Umbilical cord (tissue), 2 donors: Measurements from ENCODE around the gene FGD4. TPM values are rescaled to one million over a fixed set of nuclear protein-coding genes. Genes with fewer than 3 reads are reported as not detected.

Source experiments
- DNase-seq: peaks from one replicate; pipeline ENCODE4 v3.0.0-alpha.2; 2015; ENCODE audit warnings: low spot score
- total RNA-seq: library from RNA; depleted of rRNA; stranded (reverse); fragments of >200 nt; gene quantifications from one replicate; pipeline ENCODE4 v1.2.3, GENCODE V29; 2014; ENCODE audit warnings: low replicate concordance; ENCODE audit not compliant: insufficient read depth

Gene FGD4
- total RNA-seq, 1 donor from 2014 or later = 6.5 TPM

DNA sequence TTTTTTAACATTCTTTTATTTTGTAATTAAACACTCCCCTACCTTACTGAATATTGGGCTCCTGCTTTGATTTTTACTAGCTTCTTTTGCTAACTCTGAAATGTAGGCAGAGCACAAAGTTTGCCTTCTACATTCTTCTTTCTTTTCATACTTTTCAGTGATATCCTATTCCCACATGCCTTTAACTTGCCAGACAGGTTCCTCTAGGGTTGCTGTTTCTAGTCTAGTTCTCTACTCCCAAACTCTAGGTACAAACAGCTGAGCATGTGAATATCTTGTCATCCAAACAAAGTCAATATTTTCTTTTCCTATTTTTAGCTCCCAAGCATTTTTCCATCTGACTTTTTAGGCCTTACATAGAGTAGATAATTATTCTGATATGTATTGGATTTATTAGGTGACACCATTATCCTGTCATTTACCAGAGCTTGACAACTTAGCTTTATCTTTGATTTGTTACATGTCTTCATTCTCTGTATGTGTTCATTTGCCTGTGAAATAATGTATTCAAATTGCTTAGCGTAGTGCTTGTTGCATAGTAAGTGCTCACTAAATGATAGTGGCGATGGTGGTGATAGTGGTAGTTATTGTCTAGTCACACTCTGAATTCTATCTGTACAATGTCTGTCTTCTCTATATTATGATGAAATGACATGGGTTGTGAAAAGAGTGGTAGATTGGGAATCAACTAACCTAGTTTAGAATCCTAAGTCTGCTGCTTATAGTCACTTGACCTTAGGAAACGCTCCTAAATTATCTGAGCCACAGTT lies 206.2 kb downstream of the FGD4 start:
- peak; percentile 55 for DNase-seq

DNA sequence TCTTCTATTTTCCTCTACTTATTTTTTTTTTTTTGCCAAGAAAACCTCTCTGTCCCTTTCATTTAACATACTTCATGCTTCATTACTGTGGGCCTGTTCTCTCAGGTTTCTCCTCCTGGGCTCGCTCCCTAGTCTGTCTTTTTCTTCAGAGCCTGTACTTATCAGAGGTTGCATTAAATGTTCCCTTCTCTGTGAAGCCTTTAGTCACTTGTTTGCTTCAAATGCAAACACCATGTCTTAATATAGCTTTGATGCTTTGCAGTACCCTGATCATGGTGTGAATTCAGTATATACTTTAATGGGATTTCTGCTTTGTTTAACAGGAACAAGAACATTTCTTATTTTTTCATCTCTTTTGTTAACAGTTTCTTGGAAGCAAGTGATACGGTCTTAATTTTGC lies 207.1 kb downstream of the FGD4 start:
- DNase-seq = peak; percentile 88

- no peak for DNase-seq
Measured at GRCh38 chr12:32609966-32610365, 210.6 kb downstream of the FGD4 start.

GRCh38 chr12:32611986-32612385 lies 212.6 kb downstream of the FGD4 start:
- no peak for DNase-seq

DNA sequence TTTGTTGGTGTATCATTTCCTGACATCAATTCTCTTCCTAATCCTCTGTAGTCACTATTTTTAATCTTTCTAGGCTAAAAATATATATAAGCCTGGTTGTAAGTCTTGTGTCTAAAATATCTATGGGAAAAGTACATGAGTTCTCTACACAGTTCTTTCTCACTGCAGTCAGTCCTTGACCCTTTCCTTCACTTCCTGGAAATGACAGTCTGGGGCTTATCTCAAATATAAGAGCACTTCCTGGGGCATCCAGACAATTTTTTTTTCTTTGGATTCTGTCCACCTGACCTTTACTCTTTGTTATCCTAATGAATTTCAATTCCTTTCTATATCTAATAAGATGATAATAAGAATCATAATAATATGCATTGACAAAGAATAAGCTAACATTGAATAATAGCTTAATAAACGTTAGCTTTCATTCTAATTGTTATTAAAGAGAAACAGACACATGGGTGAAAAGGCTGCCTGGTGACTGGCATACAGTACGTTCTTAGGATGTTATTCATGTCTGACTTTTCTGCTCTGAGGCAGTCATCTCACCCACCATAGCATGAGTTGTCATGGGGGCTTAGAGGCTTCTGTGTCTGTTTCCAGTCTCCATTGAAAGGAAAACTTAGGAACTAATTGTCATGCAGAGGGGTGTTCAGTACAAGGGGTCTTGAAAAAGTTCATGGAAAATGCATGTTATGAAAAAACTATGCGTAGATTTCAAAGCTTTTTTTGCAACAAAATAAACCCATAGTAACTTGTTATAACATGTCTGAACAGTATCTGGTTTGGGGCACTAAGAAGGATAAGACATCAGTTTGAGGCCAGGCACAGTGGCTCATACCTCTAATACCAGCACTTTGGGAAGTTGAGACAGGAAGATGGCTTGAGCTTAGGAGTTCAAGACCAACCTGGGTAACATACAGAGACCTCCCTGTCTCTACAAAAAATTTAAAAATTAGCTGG lies 213.6 kb downstream of the FGD4 start:
- DNase-seq = no peak

DNA sequence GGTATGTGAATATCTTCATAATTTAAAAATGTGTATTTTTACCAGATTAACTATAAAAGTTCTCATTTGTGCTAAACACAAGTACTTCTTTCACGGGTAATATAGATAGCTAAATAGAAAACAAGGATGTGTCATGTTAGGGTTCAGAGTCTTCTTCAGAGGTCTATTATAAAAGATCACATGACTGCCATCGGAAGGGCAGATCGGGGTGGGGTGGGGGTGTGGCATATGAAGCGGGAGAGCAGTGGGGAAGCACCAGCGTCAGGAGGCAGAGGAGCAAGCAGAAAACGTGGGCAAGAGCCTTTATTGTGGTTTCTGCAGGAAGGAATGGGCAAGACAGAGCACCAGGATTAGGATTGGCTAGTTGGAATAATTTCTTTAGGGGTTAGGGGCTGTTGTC lies 216.1 kb downstream of the FGD4 start:
- DNase-seq = no peak

GRCh38 chr12:32617534-32617933 lies 218.2 kb downstream of the FGD4 start:
- DNase-seq = no peak

GRCh38 chr12:32618115-32618514 lies 218.8 kb downstream of the FGD4 start:
- DNase-seq = no peak

GRCh38 chr12:32627976-32628375 lies 228.6 kb downstream of the FGD4 start:
- DNase-seq = no peak

DNA sequence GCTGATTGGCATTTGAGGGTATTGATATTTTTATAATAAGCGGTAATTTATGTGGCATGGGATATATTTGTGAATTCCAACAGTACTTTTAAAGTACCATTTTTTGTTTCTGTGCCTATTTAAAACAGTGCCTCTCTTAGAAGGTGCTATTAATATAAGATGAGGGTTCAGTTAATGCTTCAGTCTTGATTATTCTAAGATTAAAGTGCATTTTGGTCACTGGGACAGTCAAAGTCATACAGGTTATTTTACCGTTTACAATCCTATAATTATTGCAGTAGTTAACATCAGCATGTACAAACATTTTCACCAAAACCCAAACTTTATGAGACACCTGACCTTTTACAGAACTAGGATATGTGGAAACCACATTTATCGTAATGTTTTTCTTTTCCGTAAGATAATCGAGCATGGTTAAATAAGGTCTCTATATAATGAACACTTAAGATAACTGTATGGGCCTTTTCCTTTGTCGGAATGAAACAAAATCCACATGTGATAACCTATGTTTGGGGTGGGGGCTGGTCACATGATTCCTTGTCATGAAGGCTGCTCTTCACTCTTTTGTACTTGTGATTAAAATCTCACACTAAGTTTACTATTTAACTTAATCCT lies 242.0 kb downstream of the FGD4 start:
- no peak for DNase-seq

GRCh38 chr12:32644431-32644830 lies 245.1 kb downstream of the FGD4 start:
- DNase-seq = peak; percentile 52

DNA sequence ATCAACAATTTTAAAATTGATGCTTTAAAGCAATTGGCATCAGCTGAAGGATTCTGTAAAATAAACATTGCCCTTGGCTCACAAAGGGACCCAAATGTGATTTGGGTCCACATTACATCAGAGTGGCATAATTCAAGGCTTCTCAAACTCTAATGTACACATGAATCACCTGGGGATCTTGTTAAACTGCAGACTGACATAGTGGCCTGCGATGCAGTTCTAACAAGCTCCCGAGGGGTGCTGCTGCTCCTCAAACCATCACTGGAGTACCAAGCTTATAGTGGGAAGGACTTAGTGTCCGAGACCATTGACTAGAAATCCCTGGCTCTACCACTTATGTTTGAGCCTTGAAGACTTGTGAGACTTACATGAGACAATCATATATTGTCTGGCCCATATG lies 247.9 kb downstream of the FGD4 start:
- DNase-seq = no peak

GRCh38 chr12:32650508-32650907 lies 251.2 kb downstream of the FGD4 start:
- DNase-seq = no peak

DNA sequence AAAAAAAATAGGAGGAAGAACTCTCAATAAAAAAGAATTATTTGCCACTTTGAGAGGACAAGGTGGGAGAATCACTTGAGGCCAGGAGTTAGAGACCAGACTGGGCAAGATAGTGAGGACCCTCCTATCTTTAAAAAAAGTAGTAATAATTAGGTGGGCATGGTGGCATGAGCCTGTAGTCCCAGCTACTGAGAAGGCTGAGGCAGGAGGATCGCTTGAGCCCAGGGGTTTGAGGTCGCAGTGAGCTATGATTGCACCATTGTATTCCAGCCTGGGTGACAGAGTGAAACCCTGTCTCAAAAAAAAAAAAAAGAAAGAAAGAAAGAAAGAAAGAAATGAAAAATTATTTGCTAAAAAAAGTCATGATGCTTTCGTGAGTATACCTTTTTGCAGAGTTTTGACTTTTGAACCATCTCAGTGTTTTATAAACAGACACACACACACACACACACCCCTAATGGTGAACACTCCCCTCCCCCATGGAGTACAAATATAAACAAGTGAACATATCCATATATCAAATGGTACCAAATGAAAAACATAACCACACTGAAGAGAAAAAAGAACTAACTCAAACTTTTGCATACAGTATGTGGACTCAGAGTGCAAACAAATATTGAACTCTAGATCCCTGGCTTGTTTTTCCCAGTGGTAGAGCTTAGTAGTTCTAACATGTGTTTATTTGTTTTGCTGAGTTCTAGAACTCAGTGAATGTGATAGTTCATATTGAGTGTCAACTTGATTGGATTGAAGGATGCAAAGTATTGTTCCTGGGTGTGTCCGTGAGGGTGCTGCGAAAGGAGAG lies 252.0 kb downstream of the FGD4 start:
- no peak for DNase-seq

DNA sequence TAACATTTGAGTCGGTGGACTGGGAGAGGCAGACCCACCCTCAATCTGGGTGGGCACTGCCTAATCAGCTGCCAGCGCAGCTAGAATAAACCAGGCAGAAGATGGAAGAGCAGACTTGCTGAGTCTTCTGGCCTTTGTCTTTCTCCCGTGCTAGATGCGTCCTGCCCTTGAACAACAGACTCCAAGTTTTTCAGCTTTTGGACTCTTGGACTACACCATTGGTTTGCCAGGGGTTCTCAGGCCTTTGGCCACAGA lies 252.5 kb downstream of the FGD4 start:
- no peak for DNase-seq

- DNase-seq = no peak
Measured at GRCh38 chr12:32659908-32660440, 260.6 kb downstream of the FGD4 start.

- DNase-seq = no peak
Measured at GRCh38 chr12:32661706-32662105, 262.3 kb downstream of the FGD4 start.

GRCh38 chr12:32662665-32663064 lies 263.3 kb downstream of the FGD4 start:
- DNase-seq = no peak

GRCh38 chr12:32666018-32666417 lies 266.7 kb downstream of the FGD4 start:
- DNase-seq = no peak

DNA sequence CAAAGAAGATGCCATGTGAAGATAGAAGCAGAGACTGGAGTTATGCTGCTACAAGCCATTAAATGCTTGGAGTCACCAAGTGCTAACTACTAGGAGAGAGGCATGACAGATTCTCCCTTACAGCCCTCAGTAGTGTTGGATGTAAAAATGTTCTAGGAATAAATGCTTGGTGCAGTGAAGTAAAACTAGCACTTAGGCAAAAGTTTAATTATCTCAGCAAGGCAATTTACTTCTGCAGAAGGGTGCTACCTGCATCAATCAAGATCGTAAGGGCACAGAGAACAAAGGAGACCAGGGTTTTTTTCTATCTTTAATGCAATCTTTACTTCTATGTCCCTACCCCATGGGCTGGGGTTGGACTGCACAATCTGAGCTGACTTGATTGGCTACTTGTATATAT lies 270.2 kb downstream of the FGD4 start:
- no peak for DNase-seq
